ENCODE data around the gene ATMIN. TPM values are rescaled to one million over a fixed set of nuclear protein-coding genes. Genes with fewer than 3 reads are reported as not detected.

Gene ATMIN
- total and polyA plus RNA-seq, 2 of the 13 experiments (the other 11 are each of a cell fraction or from before 2014, with no cell fraction given), result 34.6 to 60.4 TPM

DNA sequence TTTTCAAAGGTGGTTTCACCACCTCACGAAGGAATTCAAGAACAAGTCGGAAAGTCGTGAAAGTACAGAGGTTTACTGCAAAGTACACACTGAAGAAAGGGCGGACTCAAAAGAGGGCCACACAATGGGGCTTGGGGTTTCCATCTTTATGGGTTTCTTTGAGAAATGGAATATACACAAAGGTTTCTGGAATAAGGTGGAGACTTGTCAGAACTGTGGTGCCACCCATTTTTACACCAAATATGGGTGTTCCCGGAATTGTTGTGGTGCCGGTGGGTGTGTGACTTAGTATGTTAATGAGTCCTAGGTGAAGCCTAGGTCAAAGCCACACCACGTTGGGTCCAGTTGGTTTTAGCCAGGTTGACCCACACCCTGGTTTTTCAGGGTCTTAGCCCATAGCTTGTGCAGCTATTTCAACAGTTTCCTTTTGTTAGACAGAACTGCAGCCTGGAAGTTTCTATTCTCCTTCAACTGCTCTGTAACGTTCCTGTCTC lies 61.1 kb downstream of the ATMIN start (continued):
- TF ChIP-seq PCBP1 (IDR thresholded peaks at IDR 0.05; ENCODE audit: borderline replicate concordance, low read depth, low read length) (no peak), ZNF660 (CRISPR knock-in tag; IDR thresholded peaks at IDR 0.05; ENCODE audit: borderline replicate concordance, low read depth) (no peak), ZFAT (CRISPR knock-in tag; conservative IDR thresholded peaks at IDR 0.05) (0 out of 2 replicates have a peak, but pooled peaks have one; percentile 36), ZFY (CRISPR knock-in tag; IDR thresholded peaks at IDR 0.05) (no peak), SETDB1 (CRISPR knock-in tag; IDR thresholded peaks at IDR 0.05; ENCODE audit: borderline replicate concordance) (no peak), MTF1 (CRISPR knock-in tag; IDR thresholded peaks at IDR 0.05) (no peak), ZNF790 (CRISPR knock-in tag; IDR thresholded peaks at IDR 0.05; ENCODE audit: borderline replicate concordance) (no peak), PHF21A (CRISPR knock-in tag; IDR thresholded peaks at IDR 0.05) (no peak; the same call in 1 of the 2 replicates), CHD2 (IDR thresholded peaks at IDR 0.05; ENCODE audit: low read depth, low read length) (no peak), ZNF44 (CRISPR knock-in tag; IDR thresholded peaks at IDR 0.05) (0 out of 2 replicates have a peak, but pooled peaks have one; percentile 31), ZBTB21 (CRISPR knock-in tag; IDR thresholded peaks at IDR 0.05) (no peak), CREB1 (IDR thresholded peaks at IDR 0.05) (no peak), CREB1 (CRISPR knock-in tag; IDR thresholded peaks at IDR 0.05) (0 out of 2 replicates have a peak, but pooled peaks have one; percentile 42), ZSCAN31 (CRISPR knock-in tag; IDR thresholded peaks at IDR 0.05; ENCODE audit: low read depth) (0 out of 2 replicates have a peak, but pooled peaks have one; percentile 4), CHD4 (IDR thresholded peaks at IDR 0.05; ENCODE audit: borderline replicate concordance, low read length) (peak; percentile 46; the same call in 1 of the 2 replicates), RFX3 (CRISPR knock-in tag; IDR thresholded peaks at IDR 0.05) (no peak), ZNF678 (CRISPR knock-in tag; IDR thresholded peaks at IDR 0.05) (0 out of 2 replicates have a peak, but pooled peaks have one; percentile 41), SATB2 (CRISPR knock-in tag; IDR thresholded peaks at IDR 0.05) (0 out of 2 replicates have a peak, but pooled peaks have one; percentile 40), SMAD3 (CRISPR knock-in tag; IDR thresholded peaks at IDR 0.05) (peak; percentile 9; the same call in 1 of the 2 replicates), PITX1 (CRISPR knock-in tag; IDR thresholded peaks at IDR 0.05) (no peak)
- TF ChIP-seq, protein P1, sequence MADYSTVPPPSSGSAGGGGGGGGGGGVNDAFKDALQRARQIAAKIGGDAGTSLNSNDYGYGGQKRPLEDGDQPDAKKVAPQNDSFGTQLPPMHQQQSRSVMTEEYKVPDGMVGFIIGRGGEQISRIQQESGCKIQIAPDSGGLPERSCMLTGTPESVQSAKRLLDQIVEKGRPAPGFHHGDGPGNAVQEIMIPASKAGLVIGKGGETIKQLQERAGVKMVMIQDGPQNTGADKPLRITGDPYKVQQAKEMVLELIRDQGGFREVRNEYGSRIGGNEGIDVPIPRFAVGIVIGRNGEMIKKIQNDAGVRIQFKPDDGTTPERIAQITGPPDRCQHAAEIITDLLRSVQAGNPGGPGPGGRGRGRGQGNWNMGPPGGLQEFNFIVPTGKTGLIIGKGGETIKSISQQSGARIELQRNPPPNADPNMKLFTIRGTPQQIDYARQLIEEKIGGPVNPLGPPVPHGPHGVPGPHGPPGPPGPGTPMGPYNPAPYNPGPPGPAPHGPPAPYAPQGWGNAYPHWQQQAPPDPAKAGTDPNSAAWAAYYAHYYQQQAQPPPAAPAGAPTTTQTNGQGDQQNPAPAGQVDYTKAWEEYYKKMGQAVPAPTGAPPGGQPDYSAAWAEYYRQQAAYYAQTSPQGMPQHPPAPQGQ (CRISPR knock-in tag; IDR thresholded peaks at IDR 0.05; ENCODE audit: borderline replicate concordance), result no peak
- TF ChIP-seq, protein P2, sequence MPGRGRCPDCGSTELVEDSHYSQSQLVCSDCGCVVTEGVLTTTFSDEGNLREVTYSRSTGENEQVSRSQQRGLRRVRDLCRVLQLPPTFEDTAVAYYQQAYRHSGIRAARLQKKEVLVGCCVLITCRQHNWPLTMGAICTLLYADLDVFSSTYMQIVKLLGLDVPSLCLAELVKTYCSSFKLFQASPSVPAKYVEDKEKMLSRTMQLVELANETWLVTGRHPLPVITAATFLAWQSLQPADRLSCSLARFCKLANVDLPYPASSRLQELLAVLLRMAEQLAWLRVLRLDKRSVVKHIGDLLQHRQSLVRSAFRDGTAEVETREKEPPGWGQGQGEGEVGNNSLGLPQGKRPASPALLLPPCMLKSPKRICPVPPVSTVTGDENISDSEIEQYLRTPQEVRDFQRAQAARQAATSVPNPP (CRISPR knock-in tag; IDR thresholded peaks at IDR 0.05), result no peak
- TF ChIP-seq, protein P3, sequence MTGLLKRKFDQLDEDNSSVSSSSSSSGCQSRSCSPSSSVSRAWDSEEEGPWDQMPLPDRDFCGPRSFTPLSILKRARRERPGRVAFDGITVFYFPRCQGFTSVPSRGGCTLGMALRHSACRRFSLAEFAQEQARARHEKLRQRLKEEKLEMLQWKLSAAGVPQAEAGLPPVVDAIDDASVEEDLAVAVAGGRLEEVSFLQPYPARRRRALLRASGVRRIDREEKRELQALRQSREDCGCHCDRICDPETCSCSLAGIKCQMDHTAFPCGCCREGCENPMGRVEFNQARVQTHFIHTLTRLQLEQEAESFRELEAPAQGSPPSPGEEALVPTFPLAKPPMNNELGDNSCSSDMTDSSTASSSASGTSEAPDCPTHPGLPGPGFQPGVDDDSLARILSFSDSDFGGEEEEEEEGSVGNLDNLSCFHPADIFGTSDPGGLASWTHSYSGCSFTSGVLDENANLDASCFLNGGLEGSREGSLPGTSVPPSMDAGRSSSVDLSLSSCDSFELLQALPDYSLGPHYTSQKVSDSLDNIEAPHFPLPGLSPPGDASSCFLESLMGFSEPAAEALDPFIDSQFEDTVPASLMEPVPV (CRISPR knock-in tag; IDR thresholded peaks at IDR 0.05), result 0 out of 2 replicates have a peak, but pooled peaks have one; percentile 9
- TF ChIP-seq, protein P4, sequence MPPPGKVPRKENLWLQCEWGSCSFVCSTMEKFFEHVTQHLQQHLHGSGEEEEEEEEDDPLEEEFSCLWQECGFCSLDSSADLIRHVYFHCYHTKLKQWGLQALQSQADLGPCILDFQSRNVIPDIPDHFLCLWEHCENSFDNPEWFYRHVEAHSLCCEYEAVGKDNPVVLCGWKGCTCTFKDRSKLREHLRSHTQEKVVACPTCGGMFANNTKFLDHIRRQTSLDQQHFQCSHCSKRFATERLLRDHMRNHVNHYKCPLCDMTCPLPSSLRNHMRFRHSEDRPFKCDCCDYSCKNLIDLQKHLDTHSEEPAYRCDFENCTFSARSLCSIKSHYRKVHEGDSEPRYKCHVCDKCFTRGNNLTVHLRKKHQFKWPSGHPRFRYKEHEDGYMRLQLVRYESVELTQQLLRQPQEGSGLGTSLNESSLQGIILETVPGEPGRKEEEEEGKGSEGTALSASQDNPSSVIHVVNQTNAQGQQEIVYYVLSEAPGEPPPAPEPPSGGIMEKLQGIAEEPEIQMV (CRISPR knock-in tag; IDR thresholded peaks at IDR 0.05; ENCODE audit: low read depth), result peak; percentile 91
